Panc1 (cell line): Measurements from ENCODE around the gene KIAA1614. TPM values are rescaled to one million over a fixed set of nuclear protein-coding genes. Genes with fewer than 3 reads are reported as not detected.

Source experiments
- ATAC-seq: fragments of 200-7000 bp; cut with Tn5 transposase; 2 replicates; pipeline ENCODE4 v1.9.1; 2020; ENCODE audit warnings: mild to moderate bottlenecking, moderate library complexity
- BruUV-seq: library from RNA; stranded (reverse); fragments of 400-500 nt; replicated peaks from 2 replicates; lab custom pipeline; 2021; lab: Mats Ljungman, UMichigan
- CTCF ChIA-PET: fragments of 300-600 bp; sonication (Branson Sonifier 250); formaldehyde crosslinking; loops from one replicate; lab custom pipeline; 2022; ENCODE audit warnings: antibody characterized with exemption; lab: Charles Lee
- POLR2A ChIA-PET: fragments of 300-600 bp; sonication (Branson Sonifier 250); formaldehyde crosslinking; loops from one replicate; lab custom pipeline; 2022; ENCODE audit warnings: antibody characterized with exemption; lab: Charles Lee
- DNase-seq: peaks from one replicate; pipeline ENCODE4 v3.0.0-alpha.2; 2010; ENCODE audit warnings: low read depth, low spot score
- H3K27ac ChIP-seq: 2 replicates; pipeline ENCODE4 v1.5.1; 2011; ENCODE audit warnings: mild to moderate bottlenecking, low read length, inconsistent platforms
- H3K27me3 ChIP-seq: fragments of 200-500 bp; sonication (Bioruptor generic); 2 replicates; pipeline ENCODE4 v1.6.0; 2014; ENCODE audit warnings: low read length, inconsistent platforms; ENCODE audit not compliant: control insufficient read depth, insufficient read depth
- H3K36me3 ChIP-seq: fragments of 200-500 bp; sonication (Bioruptor generic); 2 replicates; pipeline ENCODE4 v1.5.1; 2014; ENCODE audit warnings: inconsistent platforms, mild to moderate bottlenecking, low read length, moderate library complexity; ENCODE audit not compliant: control insufficient read depth, insufficient read depth
- H3K4me1 ChIP-seq: 2 replicates; pipeline ENCODE4 v1.5.1; 2011; ENCODE audit warnings: inconsistent platforms, mild to moderate bottlenecking, low read length, moderate library complexity; ENCODE audit not compliant: control insufficient read depth, insufficient read depth
- H3K4me3 ChIP-seq, 2 experiments: 2 replicates each; pipeline ENCODE4 v1.5.1; 2011 to 2012; ENCODE audit warnings: low read depth in 2 of 2, low read length in 2 of 2, mild to moderate bottlenecking in 2 of 2, inconsistent platforms in 1 of 2, moderate library complexity in 1 of 2
- H3K9me3 ChIP-seq: fragments of 200-500 bp; sonication (Bioruptor generic); 2 replicates; pipeline ENCODE4 v1.5.1; 2014; ENCODE audit warnings: low read depth, mild to moderate bottlenecking, inconsistent platforms, low read length, moderate library complexity; ENCODE audit not compliant: control insufficient read depth, insufficient read depth
- POLR2AphosphoS5 ChIP-seq: IDR thresholded peaks from 2 replicates; pipeline ENCODE4 v1.6.1; 2012; ENCODE audit warnings: mild to moderate bottlenecking, low read depth, low read length, moderate library complexity
- SIN3A ChIP-seq: IDR thresholded peaks from 2 replicates; pipeline ENCODE4 v1.6.1; 2012; ENCODE audit warnings: low read depth, mild to moderate bottlenecking, low read length, moderate library complexity, borderline replicate concordance; ENCODE audit not compliant: insufficient read depth
- TCF7L2 ChIP-seq: IDR thresholded peaks from 2 replicates; pipeline ENCODE4 v1.6.1; 2011; ENCODE audit warnings: mild to moderate bottlenecking, low read depth, low read length, inconsistent platforms
- in situ Hi-C: cut with HindIII; loops from 2 replicates; pipeline ENCODE4 v1.10.0; 2016; ENCODE audit warnings: low sequenced_read_pairs, low pct_unique_long_range_greater_than_20kb
- intact Hi-C: fragments of 100-400 bp; cut with micrococcal nuclease; formaldehyde crosslinking; loops from one replicate; pipeline ENCODE4 v1.10.0; 2022; ENCODE audit not compliant: unreplicated experiment
- total RNA-seq: library from RNA; stranded (reverse); gene quantifications from one replicate; pipeline ENCODE4 v1.2.1, GENCODE V29; 2021; ENCODE audit not compliant: unreplicated experiment
- TF ChIP-seq, protein P1 (sequence below): fragments of 450-650 bp; IDR thresholded peaks from 2 replicates; pipeline ENCODE4 v1.5.1; 2017; ENCODE audit warnings: mild to moderate bottlenecking
- TF ChIP-seq, protein P2 (sequence below), 2 experiments: IDR thresholded peaks; 2 replicates each; pipeline ENCODE4 v1.6.1; 2011 to 2012; ENCODE audit warnings: low read depth in 2 of 2, control low read depth in 1 of 2, low read length in 1 of 2, mild to moderate bottlenecking in 1 of 2, moderate library complexity in 1 of 2; ENCODE audit not compliant: insufficient read depth in 1 of 2

The KIAA1614 gene
- total RNA-seq, 1 experiment from 2014 or later, result 0.80 TPM

DNA sequence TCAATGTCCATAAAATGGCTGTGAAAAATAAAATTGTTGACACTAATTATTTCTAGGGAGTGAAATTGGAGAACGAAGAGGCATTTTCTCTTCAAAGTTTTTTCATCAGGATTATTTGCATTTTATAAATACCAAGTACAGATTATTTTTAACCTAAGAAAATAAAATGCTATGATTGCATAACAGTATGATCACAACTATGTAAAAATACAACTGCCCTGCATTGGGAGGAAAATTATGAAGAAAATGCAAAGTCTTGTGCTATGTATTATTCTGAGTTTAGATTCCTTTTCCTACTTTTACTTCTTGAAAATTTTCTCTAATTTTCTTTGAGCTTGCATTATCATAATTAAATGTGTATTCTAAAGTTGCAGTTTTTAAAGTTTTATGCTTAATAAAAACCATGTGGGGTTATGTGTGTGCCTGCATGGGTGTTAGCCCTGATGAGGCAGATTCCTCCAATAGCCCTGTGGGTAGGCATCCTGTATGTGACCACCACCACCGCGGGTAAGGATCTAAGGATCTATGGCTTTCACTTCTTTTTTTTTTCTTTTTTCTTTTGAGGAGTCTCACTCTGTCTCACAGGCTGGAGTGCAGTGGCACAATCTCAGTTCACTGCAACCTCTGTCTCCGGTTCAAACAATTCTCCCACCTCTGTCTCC, 85.3 kb downstream of the KIAA1614 start:
- no TSS peak for BruUV-seq
- in situ Hi-C loops, result no loop called here
- intact Hi-C loops, result no loop called here
- H3K9me3 ChIP-seq, result no peaks in the 10 kb centered on the region
- ChIA-PET CTCF (no interaction called here), POLR2A (no interaction called here)
- peaks cover 3% of the 10 kb centered on the region; the same call in 1 of the 2 replicates for H3K36me3 ChIP-seq
- DNase-seq, result no peak
- H3K27me3 ChIP-seq, result no peaks in the 10 kb centered on the region
- no peak overlapping the region for H3K4me3 ChIP-seq
- TF ChIP-seq POLR2AphosphoS5, result no peak
- TF ChIP-seq SIN3A, result no peak
- TF ChIP-seq, protein P1, sequence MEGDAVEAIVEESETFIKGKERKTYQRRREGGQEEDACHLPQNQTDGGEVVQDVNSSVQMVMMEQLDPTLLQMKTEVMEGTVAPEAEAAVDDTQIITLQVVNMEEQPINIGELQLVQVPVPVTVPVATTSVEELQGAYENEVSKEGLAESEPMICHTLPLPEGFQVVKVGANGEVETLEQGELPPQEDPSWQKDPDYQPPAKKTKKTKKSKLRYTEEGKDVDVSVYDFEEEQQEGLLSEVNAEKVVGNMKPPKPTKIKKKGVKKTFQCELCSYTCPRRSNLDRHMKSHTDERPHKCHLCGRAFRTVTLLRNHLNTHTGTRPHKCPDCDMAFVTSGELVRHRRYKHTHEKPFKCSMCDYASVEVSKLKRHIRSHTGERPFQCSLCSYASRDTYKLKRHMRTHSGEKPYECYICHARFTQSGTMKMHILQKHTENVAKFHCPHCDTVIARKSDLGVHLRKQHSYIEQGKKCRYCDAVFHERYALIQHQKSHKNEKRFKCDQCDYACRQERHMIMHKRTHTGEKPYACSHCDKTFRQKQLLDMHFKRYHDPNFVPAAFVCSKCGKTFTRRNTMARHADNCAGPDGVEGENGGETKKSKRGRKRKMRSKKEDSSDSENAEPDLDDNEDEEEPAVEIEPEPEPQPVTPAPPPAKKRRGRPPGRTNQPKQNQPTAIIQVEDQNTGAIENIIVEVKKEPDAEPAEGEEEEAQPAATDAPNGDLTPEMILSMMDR, result no peak
- no peak for TF ChIP-seq TCF7L2
- TF ChIP-seq, protein P2, sequence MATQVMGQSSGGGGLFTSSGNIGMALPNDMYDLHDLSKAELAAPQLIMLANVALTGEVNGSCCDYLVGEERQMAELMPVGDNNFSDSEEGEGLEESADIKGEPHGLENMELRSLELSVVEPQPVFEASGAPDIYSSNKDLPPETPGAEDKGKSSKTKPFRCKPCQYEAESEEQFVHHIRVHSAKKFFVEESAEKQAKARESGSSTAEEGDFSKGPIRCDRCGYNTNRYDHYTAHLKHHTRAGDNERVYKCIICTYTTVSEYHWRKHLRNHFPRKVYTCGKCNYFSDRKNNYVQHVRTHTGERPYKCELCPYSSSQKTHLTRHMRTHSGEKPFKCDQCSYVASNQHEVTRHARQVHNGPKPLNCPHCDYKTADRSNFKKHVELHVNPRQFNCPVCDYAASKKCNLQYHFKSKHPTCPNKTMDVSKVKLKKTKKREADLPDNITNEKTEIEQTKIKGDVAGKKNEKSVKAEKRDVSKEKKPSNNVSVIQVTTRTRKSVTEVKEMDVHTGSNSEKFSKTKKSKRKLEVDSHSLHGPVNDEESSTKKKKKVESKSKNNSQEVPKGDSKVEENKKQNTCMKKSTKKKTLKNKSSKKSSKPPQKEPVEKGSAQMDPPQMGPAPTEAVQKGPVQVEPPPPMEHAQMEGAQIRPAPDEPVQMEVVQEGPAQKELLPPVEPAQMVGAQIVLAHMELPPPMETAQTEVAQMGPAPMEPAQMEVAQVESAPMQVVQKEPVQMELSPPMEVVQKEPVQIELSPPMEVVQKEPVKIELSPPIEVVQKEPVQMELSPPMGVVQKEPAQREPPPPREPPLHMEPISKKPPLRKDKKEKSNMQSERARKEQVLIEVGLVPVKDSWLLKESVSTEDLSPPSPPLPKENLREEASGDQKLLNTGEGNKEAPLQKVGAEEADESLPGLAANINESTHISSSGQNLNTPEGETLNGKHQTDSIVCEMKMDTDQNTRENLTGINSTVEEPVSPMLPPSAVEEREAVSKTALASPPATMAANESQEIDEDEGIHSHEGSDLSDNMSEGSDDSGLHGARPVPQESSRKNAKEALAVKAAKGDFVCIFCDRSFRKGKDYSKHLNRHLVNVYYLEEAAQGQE (IDR thresholded peaks at IDR 0.05; ENCODE audit: insufficient read depth in 1 of 2, low read depth in 2 of 2, low read length in 1 of 2), result no peak
- no peak for ATAC-seq
- H3K27ac ChIP-seq, result no peak overlapping the region
- no peaks in the 10 kb centered on the region for H3K4me1 ChIP-seq

Other genes with a start within 250 kb of the KIAA1614 start
- 20.0 TPM for gene STX6, start 110.0 kb downstream of the KIAA1614 start, total RNA-seq
- 3.9 TPM for gene MR1, start 121.1 kb downstream of the KIAA1614 start, total RNA-seq
- gene IER5, start 175.8 kb downstream of the KIAA1614 start, total RNA-seq, result 20.4 TPM